Erythroblast (primary cell): Measurements from ENCODE around the gene KMO.

Source experiments
- GATA1 ChIP-seq: IDR thresholded peaks from 2 replicates; pipeline ENCODE4 v1.6.1; 2011; ENCODE audit warnings: low read depth, mild to moderate bottlenecking, control low read depth, low read length, moderate library complexity
- POLR2A ChIP-seq: IDR thresholded peaks from 2 replicates; pipeline ENCODE4 v1.6.1; 2011; ENCODE audit warnings: mild to moderate bottlenecking, low read length

GRCh38 chr1:241610056-241610815 is 78.1 kb downstream of the KMO start:
- TF ChIP-seq POLR2A: no peak
- TF ChIP-seq GATA1: no peak
